A549 (cell line): Measurements from ENCODE around the gene CCDC134.

Experiments
- CBX8 ChIP-seq: fragments of 200-600 bp; sonication (generic); IDR thresholded peaks from 2 replicates; pipeline ENCODE4 v1.6.1; 2016
- CTCF ChIP-seq: fragments of >200 bp; sonication (Bioruptor Twin); formaldehyde crosslinking; IDR thresholded peaks from 3 replicates; pipeline ENCODE4 v1.5.1; 2016
- ELK1 ChIP-seq: fragments of 150-350 bp; IDR thresholded peaks from 2 replicates; pipeline ENCODE4 v1.6.1; 2014; ENCODE audit warnings: low read depth, mild to moderate bottlenecking, low read length
- POLR2A ChIP-seq: IDR thresholded peaks from 2 replicates; pipeline ENCODE4 v1.6.1; 2012; ENCODE audit warnings: mild to moderate bottlenecking, low read length
- ZC3H11A ChIP-seq: fragments of 450-650 bp; IDR thresholded peaks from 2 replicates; pipeline ENCODE4 v1.6.1; 2014; ENCODE audit warnings: antibody characterized with exemption, mild to moderate bottlenecking

GRCh38 chr22:41818011-41818410, 17.5 kb downstream of the CCDC134 start:
- TF ChIP-seq CTCF = no peak
- no peak for TF ChIP-seq CBX8
- no peak for TF ChIP-seq ELK1
- TF ChIP-seq ZC3H11A = no peak
- TF ChIP-seq POLR2A = no peak
